MM.1S (cell line): ENCODE data around the gene USP37.

ENCODE experiments used
- CTCF ChIP-seq: fragments of 300-600 bp; sonication (generic); IDR thresholded peaks from 2 replicates; pipeline ENCODE4 v1.5.1; 2016; ENCODE audit warnings: antibody characterized with exemption, low read length, mixed read lengths
- EZH2 ChIP-seq: fragments of 300-600 bp; sonication (generic); optimal IDR thresholded peaks from 2 replicates; pipeline ENCODE3; 2017; ENCODE audit warnings: low read depth, mild to moderate bottlenecking, antibody characterized with exemption, low read length, mixed read lengths

- no peak for TF ChIP-seq CTCF
- no peak for TF ChIP-seq EZH2
Measured at GRCh38 chr2:218547978-218548377, 20.2 kb downstream of the USP37 start.
